DMS 273 treated with DMSO at 0.1 percent for 48 hours (cell line): Measurements from ENCODE around the gene TMEM215.
"Not testable (repeated sequence)": the region's sequence is repeated elsewhere in the genome, so short reads cannot be mapped to it uniquely, and the experiment has no call there.

ENCODE experiments used
- DNase-seq: peaks from one replicate; lab custom pipeline; 2025; lab: John Stamatoyannopoulos, UW

TMEM215 gene, protein sequence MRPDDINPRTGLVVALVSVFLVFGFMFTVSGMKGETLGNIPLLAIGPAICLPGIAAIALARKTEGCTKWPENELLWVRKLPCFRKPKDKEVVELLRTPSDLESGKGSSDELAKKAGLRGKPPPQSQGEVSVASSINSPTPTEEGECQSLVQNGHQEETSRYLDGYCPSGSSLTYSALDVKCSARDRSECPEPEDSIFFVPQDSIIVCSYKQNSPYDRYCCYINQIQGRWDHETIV

DNA sequence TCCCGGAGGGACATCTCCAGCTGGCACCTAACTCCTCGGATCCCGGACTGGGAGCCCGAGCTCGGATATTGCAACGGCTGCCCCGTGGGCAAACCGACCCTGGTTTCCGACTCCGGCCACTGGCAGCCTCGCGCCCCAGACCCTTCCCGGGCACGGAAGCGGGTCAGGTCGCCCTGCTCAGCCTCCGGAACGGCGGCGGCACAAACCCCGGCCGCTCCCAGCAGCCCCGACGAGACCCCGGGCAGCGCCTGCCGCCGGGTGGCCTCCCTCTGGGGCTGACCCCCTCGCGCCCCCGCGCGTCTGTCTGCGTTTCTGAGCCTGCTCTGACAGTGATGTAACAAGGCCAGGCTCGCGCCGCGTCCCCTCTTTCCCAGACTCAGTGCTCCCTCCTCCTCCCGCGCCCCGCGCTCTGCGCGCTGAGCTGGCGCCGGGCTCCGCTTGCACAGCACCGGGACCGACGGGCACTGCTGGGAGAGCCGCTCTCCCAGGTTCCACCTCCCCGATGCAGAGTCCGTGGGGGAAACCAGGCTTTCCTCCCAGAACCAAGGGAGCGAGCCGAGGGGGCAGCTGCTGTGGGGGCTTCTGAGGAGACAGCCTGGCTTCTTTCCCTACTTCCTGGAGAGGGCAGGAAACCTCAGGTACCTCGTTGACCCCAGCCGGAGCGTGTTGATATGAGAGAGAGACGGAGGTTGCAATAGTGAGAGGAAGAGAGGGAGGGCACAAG lies at the start of gene TMEM215:
Gene TMEM215, plus strand, starts transcription at position 373 of the 724 bp plus-strand sequence. CDS start 644 bp downstream, outside the sequence.
- DNase-seq, result no peak

DNA sequence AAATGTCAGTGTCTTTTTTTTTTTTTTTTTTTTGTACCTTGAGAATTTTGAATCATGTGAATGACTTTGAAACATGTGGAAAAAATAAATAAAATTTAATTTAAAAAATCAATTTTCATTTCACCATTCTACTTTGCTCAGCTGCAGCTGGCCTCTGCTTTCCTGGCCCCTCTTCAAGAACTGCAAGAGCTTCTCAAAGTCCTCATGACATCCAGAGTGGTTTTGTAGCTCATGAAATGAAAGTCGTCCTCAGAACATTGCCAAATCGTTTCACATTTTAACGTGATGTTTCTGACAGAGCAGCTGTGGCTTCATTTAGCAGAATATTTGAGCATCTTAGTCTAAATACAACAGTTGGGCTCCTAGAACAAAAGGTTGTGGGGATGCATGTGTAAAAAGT lies 47.9 kb upstream of the TMEM215 start:
- no peak for DNase-seq

DNA sequence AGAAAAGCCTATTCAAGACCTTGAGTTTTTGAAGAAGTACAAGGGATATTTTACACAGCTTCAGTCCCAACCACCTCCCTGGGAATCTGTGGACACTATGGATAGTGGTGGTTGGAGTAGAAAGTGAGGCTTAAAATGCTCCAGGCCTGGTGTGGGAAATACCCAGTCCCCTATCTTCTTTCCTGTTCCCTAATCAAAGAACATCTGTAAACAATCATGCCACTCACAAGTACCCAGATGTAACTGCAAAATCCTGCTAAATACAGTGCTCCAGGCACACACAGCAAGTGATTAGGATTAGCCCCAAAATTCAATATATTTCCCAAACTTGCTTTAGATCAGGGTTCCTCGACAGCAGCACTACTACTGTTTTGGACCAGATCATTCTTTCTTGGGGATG lies 46.0 kb upstream of the TMEM215 start:
- DNase-seq, result no peak

DNA sequence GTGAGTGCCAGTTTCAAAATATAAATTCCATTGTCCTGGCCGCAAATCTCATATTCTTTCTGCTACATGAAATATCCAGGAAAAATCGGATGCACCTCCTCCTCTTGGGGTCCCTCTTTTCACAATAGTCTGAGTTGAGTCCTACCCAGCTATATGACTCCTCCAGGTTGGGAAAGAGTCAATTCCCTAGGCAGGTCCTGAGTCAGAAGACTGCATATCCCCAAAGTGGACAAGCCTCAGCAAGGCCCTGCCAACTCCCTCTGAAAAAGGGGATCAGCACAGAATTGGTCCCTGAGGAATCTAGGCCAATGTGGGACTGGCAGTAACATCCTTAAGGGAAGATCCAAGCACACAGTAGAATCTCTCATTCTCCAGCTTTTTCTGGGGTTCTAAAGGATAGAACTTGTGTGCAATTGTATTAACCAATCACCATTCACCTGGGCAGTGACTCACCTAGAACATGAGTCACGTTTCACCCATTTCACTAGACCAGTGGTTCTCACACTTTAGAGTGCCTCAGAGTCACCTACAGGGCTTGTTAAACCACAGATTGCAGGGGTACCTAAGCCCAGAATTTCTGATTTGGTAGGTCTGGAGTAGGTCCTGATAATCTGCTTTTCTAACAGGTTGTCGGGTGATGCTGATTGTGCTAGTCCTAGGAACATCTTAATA lies 44.7 kb upstream of the TMEM215 start:
- DNase-seq, result no peak

DNA sequence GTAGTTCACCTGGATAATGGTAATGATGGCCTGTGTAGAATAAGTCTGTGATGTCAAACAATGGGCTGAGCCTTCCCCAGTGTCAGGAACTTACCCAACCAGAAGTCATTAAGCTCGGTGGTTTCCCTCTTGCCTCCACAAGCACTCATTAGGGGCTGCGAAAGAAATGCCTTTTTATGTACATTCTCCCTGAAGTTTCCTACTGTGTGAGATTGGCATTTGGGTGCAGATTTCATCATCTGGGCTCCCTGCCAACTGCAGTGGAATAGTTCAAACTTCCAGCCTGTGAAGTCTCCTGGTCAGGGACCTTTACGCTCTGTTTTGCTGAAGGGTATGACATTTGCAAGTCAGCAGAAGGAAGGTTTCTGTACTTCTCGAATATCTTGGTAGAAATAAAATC lies 41.6 kb upstream of the TMEM215 start:
- DNase-seq, result no peak

DNA sequence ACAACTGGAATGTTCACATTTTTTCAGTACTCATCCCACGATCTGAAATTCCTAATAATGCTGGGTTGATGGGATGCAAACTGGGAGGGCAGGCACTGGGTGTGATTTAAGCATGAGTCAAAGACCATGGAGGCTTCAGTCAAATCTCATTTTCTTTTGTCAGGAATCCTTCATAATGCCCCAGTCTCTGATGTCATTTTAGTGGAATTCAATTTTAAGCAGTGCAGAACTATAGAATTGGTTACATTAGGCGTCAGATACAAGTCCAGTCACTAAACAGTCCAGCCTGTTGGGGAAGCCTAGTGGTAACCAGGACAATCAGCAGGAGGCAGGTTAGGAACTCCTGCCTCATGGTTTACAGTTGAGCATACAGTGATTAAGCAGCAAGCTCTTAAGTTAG lies 41.0 kb upstream of the TMEM215 start:
- no peak for DNase-seq

DNA sequence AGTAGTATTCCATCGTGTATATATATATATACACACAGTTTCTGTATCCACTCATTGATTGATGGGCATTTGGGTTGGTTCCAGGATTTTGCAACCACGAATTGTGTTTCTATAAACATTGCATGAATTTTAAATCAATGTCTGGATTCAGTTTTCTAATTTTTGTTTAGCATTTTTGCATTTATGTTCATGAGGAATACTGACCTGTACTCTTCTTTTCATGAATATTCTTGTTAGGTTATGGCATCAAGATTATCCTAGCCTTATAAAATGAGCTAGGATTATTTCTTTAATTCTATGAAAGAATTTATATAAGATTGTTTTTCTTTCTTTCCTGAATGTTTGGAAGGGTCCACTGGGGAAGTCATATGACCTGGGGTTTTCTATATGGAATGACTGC lies 35.3 kb upstream of the TMEM215 start:
- no peak for DNase-seq

DNA sequence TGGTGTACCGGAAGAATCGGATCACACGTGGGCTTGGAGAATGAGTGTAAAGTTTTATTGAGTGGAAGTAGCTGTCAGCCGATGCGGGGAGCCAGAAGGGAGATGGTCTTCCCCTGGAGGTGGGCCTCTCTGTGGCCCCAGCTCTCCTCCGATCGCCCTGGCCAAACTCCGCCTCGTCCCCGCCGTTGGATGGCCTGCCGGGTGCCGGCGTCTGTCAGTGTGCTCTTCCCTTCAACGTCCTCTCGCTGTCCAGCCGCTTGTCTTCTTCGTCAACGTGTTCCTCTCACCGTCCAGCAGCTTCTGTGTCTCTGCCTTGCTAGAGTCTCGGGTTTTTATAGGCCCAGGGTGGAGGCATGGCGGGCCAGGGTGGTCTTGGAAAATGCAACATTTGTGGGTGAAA lies 27.6 kb upstream of the TMEM215 start:
- no peak for DNase-seq

DNA sequence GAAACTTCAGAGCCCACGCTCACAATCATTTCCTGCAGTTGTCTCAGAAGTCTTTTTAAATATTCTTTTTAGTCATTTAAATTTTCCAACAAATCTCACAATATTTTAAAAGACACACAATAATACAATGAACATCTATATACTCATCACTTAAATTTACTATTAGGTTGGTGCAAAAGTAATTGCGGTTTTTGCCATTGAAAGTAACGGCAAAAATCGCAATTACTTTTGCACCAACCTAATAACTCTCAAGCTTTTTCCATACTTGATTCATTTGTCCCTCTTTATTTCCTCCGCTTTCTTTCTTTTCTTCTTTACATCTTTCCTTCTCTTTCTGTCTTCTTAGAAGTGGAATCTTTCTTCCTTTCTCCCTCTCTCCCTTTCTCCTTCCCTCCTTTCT lies 19.2 kb upstream of the TMEM215 start:
- no peak for DNase-seq

DNA sequence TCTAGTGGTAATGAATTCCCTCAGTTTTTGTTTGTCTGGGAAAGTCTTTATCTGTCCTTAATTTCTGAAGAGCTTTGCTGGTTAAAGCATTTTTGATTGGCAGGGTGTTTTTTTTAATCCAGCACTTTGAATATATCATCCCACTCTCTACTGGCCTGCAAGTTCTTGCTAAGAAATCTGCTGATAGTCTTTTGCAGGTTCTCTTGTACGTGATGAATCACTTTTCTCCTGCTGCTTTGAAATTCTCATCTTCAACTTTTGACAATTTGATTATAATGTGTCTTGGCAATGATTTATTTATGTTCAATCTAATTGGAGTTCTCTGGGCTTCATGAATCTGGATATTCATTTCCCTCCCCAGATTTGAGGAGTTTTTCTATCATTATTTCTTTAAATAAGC lies 8.1 kb upstream of the TMEM215 start:
- DNase-seq, result no peak

DNA sequence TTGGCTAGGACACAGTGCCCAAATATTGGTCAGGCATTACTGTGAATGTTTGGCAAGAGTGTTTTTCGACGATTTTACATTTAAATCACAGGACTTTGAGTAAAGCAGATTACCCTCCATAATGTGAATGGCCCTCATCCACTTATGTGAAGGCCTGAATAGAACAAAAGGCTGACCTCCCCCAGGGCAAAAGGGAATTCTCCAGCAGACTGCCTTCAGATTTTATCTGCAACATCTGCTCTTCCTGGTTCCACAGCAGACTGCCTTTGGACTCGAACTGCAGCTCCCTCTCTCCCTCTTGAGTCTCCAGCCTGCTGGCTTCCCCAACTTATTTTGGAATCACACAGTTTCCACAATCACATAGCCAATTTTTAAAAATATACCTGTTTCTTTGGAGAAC lies 7.1 kb upstream of the TMEM215 start:
- DNase-seq, result no peak

DNA sequence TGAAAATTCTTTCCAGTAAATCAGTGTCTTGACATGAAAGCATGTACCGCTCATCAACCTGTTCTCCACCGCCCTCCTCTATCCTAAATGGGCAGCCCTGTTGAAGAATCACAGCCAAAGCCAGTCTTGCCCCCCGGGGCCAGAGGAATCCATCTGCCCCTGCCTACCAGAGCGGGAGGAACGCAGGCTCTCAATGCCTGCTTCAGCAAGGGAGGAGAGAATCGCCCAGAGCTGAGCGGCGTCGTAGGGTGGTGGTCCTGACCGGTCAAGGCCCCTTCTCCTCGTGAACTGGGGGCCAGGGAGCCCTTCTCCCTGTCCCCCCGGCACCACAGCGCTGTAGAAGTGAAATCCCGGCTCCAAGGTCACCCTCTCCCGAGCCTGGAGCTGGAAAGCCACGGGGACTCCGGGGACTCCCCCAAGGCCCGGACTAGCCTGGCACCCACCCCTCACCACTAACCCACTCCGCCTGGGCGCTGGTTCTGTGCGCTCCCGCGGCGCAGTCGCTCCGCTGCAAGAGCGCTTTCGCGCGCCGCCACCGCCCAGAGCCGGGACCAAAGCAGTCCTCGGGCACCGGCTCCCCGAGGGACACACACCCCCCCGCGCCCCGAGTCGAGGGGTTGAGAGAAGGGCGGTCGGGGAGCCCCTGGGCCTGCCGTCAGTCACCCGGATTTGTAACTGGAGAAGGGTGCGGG lies 718 bp upstream of the TMEM215 start:
- no peak for DNase-seq

DNA sequence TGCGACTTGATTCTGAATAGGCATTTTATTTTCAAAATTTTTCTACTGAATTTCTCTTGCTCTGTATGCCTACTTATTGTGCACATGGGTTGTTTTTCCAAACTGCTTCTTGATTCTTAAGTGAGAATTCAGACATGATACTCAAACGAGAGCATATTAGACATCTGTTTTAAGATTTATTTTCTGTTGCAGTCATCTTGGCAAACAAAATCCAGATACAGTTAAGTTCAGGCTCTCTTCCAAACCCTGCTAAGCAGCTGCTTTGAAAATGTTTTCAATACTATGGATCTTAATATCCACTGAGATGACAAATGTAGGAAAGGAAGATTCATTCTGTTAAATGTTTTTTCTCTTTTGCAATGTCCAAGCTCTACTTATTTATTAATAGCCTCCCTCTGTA lies 4.5 kb downstream of the TMEM215 start:
- no peak for DNase-seq

DNA sequence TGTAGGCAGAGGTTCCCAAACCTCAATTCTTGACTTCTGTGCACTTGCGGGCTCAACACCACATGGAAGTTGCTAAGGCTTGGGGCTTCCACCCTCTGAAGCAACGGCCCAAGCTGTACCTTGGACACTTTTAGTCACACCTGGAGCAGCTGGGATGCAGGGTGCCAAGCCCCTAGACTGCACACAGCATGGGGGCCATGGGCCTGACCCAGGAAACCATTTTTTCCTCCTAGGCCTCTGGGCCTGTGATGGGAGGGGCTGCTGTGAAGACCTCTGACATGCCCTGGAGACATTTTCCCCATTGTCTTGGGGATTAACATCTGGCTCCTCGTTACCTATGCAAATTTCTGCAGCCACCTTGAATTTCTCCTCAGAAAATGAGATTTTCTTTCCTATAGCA lies 12.7 kb downstream of the TMEM215 start:
- not testable (repeated sequence) for DNase-seq

DNA sequence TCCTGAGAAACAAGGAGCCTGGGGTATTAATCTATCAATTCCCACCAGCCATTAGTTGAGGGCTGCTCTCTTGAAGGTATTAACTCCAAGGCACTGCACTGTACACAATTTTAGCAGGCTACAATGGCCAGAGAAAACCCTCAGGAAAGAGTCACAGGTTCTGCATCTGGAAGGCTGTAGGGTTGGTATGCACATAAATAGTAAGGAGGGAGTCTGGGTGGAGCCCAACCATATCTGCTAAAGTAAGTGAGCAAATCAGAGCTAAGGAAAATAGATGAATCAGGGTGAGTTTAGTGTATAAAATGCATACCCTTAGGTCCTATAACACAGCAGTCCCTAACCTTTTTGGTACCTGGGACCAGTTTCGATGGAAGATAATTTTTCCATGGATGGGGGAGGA lies 18.2 kb downstream of the TMEM215 start:
- DNase-seq, result no peak

DNA sequence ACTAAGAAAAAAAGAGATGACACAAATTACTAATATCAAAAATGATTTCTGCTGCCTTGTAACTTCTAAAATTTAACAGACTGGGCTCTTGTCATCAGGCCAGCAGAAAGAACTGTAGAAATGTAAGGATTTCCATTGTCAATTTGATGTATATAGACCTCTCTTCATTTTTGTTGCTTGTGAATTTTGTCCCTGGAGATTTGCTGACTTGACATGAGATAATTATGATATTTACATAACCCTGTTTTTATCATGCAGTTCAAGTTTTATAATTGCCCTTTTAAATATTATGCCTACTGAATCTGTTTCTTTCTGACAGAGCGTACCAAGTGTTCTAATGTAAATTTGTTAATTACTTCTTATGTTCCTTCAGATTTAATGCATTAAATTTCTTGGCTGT lies 23.9 kb downstream of the TMEM215 start:
- DNase-seq, result no peak

DNA sequence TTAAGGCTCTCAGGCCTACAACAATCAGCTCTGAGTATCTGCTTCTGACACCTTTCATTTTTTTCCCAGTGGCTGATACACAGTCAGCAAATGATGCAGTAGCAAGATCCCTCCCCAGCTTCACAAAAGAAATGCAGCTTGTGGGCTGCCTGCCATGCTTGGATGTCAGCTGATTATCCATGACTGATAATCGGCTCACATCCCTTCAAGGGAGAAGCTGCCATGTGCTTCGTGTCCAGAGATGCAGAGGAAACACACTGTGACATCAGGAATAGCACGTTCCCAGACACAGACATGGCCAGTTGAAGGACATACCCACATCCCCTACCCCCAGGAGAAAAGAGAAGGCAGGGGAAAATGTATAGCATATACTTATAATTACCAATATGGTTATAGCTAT lies 27.9 kb downstream of the TMEM215 start:
- DNase-seq, result no peak

DNA sequence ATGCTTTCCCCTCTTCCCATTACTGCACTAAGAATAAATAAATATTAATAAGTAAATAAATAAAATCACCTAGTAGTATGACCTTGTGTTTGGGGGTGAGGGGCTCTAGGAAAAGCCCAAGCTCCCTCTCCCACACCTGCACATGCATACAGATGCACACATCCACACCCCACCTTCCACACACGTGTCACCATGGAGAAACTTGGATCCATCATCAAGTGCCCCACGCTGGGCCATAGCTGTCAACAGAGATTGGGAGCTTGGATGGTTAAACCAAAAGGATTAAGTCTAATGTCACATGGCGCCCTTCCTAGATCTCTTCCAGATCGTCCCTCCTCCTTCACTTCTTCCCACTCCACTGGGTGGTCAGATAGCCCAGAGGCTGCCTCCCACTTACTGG lies 37.0 kb downstream of the TMEM215 start:
- DNase-seq, result no peak

DNA sequence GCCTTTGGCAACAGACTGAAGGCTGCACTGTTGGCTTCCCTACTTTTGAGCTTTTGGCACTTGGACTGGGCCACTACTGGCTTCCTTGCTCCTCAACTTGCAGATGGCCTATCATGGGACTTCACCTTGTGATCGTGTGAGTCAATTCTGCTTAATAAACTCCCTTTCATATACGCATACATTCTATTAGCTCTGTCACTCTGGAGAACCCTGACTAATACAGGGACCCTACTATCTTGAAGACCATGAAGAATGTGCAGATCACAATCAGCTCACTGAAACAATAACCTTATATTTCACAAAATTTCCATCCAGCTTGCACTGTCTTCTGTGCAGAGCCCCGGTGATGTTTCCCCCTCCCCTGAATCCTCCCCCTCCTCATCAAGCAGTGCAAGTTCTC lies 39.8 kb downstream of the TMEM215 start:
- no peak for DNase-seq

DNA sequence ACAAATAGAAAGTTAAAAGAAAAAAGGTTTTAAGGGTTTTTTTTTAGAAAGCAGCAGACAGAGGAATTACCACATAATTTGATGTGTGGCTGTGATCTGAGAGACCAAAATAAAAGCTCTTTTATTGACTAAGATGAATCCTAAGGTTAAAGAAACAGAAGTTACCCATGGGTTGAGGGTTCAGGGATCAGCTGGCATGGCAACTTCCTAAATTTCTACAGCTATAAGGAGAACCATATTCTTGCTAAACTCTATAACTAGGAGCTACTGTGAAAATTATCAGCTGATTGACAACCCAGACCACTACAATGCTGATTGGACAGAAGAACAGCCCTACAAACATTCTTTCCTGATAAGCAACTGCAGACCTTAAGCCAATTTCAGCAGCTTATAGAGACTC lies 40.2 kb downstream of the TMEM215 start:
- DNase-seq, result no peak

DNA sequence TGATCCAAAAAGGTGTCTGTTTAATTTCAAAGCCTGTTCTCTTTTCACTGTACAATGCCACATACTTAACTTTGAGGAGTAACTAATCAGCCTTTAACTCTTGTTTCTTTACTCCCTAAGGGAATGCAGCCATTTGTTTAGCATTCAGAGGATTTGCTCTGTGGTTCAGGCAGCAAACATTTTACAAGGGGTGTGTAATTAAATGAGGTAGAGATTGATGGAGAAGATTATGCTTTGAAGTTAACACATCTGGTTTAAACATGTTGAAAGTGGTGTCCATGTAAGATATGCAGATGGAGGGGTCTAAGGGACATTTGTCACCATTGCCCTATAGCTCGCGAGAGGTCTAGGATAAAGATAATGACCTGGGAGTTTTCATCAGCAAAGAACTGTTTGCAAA lies 41.9 kb downstream of the TMEM215 start:
- DNase-seq, result no peak

DNA sequence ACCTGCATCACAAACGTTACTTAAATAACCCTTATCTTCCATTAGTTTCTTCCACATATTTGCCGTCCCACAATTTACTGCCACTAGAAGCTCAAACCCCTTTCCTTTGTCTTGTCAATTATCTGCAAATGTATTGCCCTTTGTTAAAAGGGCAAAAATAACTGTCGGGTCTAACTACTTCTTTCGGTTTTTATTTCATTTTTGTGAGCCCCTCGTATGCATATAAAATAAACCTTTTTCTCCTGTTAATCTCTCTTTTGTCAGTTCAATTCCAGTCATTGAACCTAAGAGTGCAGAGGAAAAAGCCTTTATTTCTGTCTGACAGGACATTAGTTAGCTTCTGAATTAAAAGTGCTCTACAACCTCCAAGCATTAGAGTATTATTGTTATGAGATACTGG lies 45.5 kb downstream of the TMEM215 start:
- no peak for DNase-seq

DNA sequence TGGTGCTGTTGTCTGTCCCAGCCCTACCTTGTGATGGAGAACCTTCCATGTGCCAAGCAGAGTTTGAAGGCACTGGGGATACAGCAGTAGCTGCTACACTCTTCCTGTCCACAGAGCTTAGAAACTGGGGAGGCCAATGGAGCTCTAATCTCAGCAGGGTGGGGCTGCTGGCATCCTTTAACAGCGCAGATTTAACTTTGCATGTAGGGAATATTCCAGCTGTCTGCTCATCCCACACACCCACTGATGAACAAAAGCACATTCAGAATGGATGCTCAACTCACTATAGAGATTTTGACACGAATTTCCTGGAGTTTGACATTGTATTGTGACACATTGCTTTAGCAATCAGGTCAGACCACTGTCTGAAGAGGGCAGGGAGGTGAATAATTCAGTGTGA lies 49.0 kb downstream of the TMEM215 start:
- DNase-seq, result no peak
